ENCODE results near the gene MRPS12. TPM values are rescaled to one million over a fixed set of nuclear protein-coding genes. Genes with fewer than 3 reads are reported as not detected.

The MRPS12 gene
- total and polyA plus RNA-seq, 9 donors: 5.5 to 24.1 (median 19.7) TPM

GRCh38 chr19:38907670-38908069 is 23.1 kb upstream of the MRPS12 start:
- intact Hi-C loops (cut with DNase I): no loop called here
- Histone ChIP-seq H3K4me3 (no peak overlapping the region), H3K27ac (no peak overlapping the region), H3K36me3 (no peaks in the 10 kb centered on the region), H3K4me1 (ENCODE audit: insufficient read depth) (no peaks in the 10 kb centered on the region), H3K9me3 (no peaks in the 10 kb centered on the region), H3K27me3 (no peaks in the 10 kb centered on the region)
- no peak for TF ChIP-seq POLR2A (IDR thresholded peaks at IDR 0.05)
- TF ChIP-seq CTCF (IDR thresholded peaks at IDR 0.05): no peak
- no peak for TF ChIP-seq EP300 (IDR thresholded peaks at IDR 0.05)
- no peak for DNase-seq
- 89 to 94% (median 93%) methylated on average over 12 of the region's 12 CpGs for WGBS, 3 donors

- no peak overlapping the region for H3K4me3 ChIP-seq
- no peaks in the 10 kb centered on the region for H3K36me3 ChIP-seq
- H3K4me1 ChIP-seq (ENCODE audit: insufficient read depth): no peaks in the 10 kb centered on the region
- no peaks in the 10 kb centered on the region for H3K9me3 ChIP-seq
- H3K27me3 ChIP-seq: no peaks in the 10 kb centered on the region
- intact Hi-C loops (cut with DNase I): no loop called here
- no peak for DNase-seq
- no peak overlapping the region for H3K27ac ChIP-seq
- TF ChIP-seq POLR2A (IDR thresholded peaks at IDR 0.05) (no peak), EP300 (IDR thresholded peaks at IDR 0.05) (no peak), CTCF (IDR thresholded peaks at IDR 0.05) (no peak)
- 74 to 76% (median 75%) methylated on average over 10 of the region's 10 CpGs for WGBS, 3 donors
Observed at GRCh38 chr19:38908911-38909310, 21.8 kb upstream of the MRPS12 start.

GRCh38 chr19:38910488-38910887 is 20.3 kb upstream of the MRPS12 start:
- H3K4me1 ChIP-seq (ENCODE audit: insufficient read depth): no peaks in the 10 kb centered on the region
- H3K9me3 ChIP-seq: no peaks in the 10 kb centered on the region
- no peak for TF ChIP-seq CTCF (IDR thresholded peaks at IDR 0.05)
- TF ChIP-seq POLR2A (IDR thresholded peaks at IDR 0.05): no peak
- no peak for TF ChIP-seq EP300 (IDR thresholded peaks at IDR 0.05)
- no peak for DNase-seq
- H3K27ac ChIP-seq: no peak overlapping the region
- WGBS, 3 donors: 93 to 94% (median 94%) methylated on average over 12 of the region's 12 CpGs
- H3K27me3 ChIP-seq: no peaks in the 10 kb centered on the region
- H3K4me3 ChIP-seq: no peak overlapping the region
- intact Hi-C loops (cut with DNase I): loop anchor here in 2 of 4 donors (10.0 kb wide), 3 partner anchors 366 to 506 kb away; partner anchors contain the start of gene FAM98C (in 1 of the 2)
- no peaks in the 10 kb centered on the region for H3K36me3 ChIP-seq

GRCh38 chr19:38911388-38912001 is 19.2 kb upstream of the MRPS12 start:
- WGBS, 3 donors: 39 to 62% (median 44%) methylated on average over 9 to 16 of the region's 16 CpGs
- no peaks in the 10 kb centered on the region for H3K4me1 ChIP-seq (ENCODE audit: insufficient read depth)
- H3K36me3 ChIP-seq: no peaks in the 10 kb centered on the region
- intact Hi-C loops (cut with DNase I): loop anchor here in 2 of 4 donors (10.0 kb wide), 3 partner anchors 367 to 507 kb away; partner anchors contain the start of gene FAM98C (in 1 of the 2)
- TF ChIP-seq CTCF (IDR thresholded peaks at IDR 0.05): no peak
- TF ChIP-seq EP300 (IDR thresholded peaks at IDR 0.05): no peak
- TF ChIP-seq POLR2A (IDR thresholded peaks at IDR 0.05): no peak
- H3K27me3 ChIP-seq: no peaks in the 10 kb centered on the region
- no peak overlapping the region for H3K4me3 ChIP-seq
- no peak overlapping the region for H3K27ac ChIP-seq
- no peak for DNase-seq
- H3K9me3 ChIP-seq: no peaks in the 10 kb centered on the region

All from ovary (tissue), 9 donors.